GM23338 (cell line): ENCODE data around the gene MAP3K15. TPM values are rescaled to one million over a fixed set of nuclear protein-coding genes. Genes with fewer than 3 reads are reported as not detected.

ENCODE experiments used
- ATAC-seq: fragments of 200-7000 bp; cut with Tn5 transposase; 3 replicates; pipeline ENCODE4 v1.9.1; 2020
- DNase-seq: peaks from one replicate; pipeline ENCODE4 v3.0.0-alpha.2; 2015; ENCODE audit warnings: low spot score
- H2AFZ ChIP-seq: fragments of 200-600 bp; sonication (generic); 2 replicates; pipeline ENCODE4 v1.8.0; 2016; ENCODE audit warnings: antibody characterized with exemption, mild to moderate bottlenecking, moderate library complexity
- H3F3A ChIP-seq: fragments of 200-600 bp; sonication (generic); replicated peaks from 2 replicates; pipeline ENCODE4 v1.8.0; 2017; ENCODE audit warnings: antibody characterized with exemption, mixed run types, low read depth
- H3K27ac ChIP-seq: fragments of 200-600 bp; sonication (generic); 2 replicates; pipeline ENCODE4 v1.6.1; 2016; ENCODE audit warnings: low read depth
- H3K27me3 ChIP-seq: fragments of 200-600 bp; sonication (generic); 2 replicates; pipeline ENCODE4 v1.8.0; 2016; ENCODE audit warnings: mild to moderate bottlenecking, mixed run types, moderate library complexity; ENCODE audit not compliant: insufficient read depth
- H3K36me3 ChIP-seq: fragments of 200-600 bp; sonication (generic); 2 replicates; pipeline ENCODE4 v1.8.0; 2016; ENCODE audit warnings: mild to moderate bottlenecking; ENCODE audit not compliant: insufficient read depth
- H3K4me1 ChIP-seq: fragments of 200-600 bp; sonication (generic); 2 replicates; pipeline ENCODE4 v1.8.0; 2016; ENCODE audit warnings: mild to moderate bottlenecking, moderate library complexity; ENCODE audit not compliant: insufficient read depth
- H3K4me2 ChIP-seq: fragments of 200-600 bp; sonication (generic); 2 replicates; pipeline ENCODE4 v1.7.1; 2017; ENCODE audit warnings: mixed run types
- H3K4me3 ChIP-seq: fragments of 200-600 bp; sonication (generic); 2 replicates; pipeline ENCODE4 v1.6.1; 2016; ENCODE audit warnings: mixed run types
- H3K79me2 ChIP-seq: fragments of 200-600 bp; sonication (generic); replicated peaks from 2 replicates; pipeline ENCODE4 v1.8.0; 2017; ENCODE audit warnings: mild to moderate bottlenecking; ENCODE audit not compliant: insufficient read depth
- H3K9me2 ChIP-seq: fragments of 200-600 bp; sonication (generic); 2 replicates; pipeline ENCODE4 v1.8.0; 2017; ENCODE audit not compliant: insufficient read depth
- H4K20me1 ChIP-seq: fragments of 200-600 bp; sonication (generic); replicated peaks from 2 replicates; pipeline ENCODE4 v1.8.0; 2017; ENCODE audit warnings: mild to moderate bottlenecking; ENCODE audit not compliant: insufficient read depth
- H3K27ac Mint-ChIP-seq: 2 replicates; pipeline ENCODE4 v1.8.0; 2020; ENCODE audit warnings: inconsistent platforms, mild to moderate bottlenecking, moderate library complexity, mixed read lengths
- H3K27me3 Mint-ChIP-seq: 3 replicates; pipeline ENCODE4 v1.8.0; 2022; ENCODE audit warnings: low read depth, mild to moderate bottlenecking, moderate library complexity, mixed read lengths, inconsistent platforms; ENCODE audit not compliant: insufficient read depth, poor library complexity
- H3K36me3 Mint-ChIP-seq: 3 replicates; pipeline ENCODE4 v1.8.0; 2021; ENCODE audit warnings: low read depth, mild to moderate bottlenecking, inconsistent platforms, moderate library complexity, mixed read lengths
- H3K4me1 Mint-ChIP-seq: 3 replicates; pipeline ENCODE4 v1.8.0; 2020; ENCODE audit warnings: mild to moderate bottlenecking, inconsistent platforms, mixed read lengths
- H3K4me3 Mint-ChIP-seq: 3 replicates; pipeline ENCODE4 v1.8.0; 2021; ENCODE audit warnings: moderate library complexity, mild to moderate bottlenecking, inconsistent platforms, mixed read lengths
- H3K9me3 Mint-ChIP-seq: 3 replicates; pipeline ENCODE4 v1.8.0; 2020; ENCODE audit warnings: moderate library complexity, mild to moderate bottlenecking, inconsistent platforms, mixed read lengths
- CREB1 ChIP-seq: fragments of 250-450 bp; sonication (Bioruptor Pico); IDR thresholded peaks from 2 replicates; pipeline ENCODE4 v1.5.0; 2020; ENCODE audit warnings: low read depth, mild to moderate bottlenecking, moderate library complexity
- JUNB ChIP-seq: IDR thresholded peaks from one replicate; pipeline ENCODE4 v1.6.1; 2016; ENCODE audit warnings: antibody characterized with exemption; ENCODE audit not compliant: unreplicated experiment
- NANOG ChIP-seq: IDR thresholded peaks from 2 replicates; pipeline ENCODE4 v1.6.1; 2016; ENCODE audit warnings: antibody characterized with exemption, borderline replicate concordance
- STAT1 ChIP-seq: IDR thresholded peaks from one replicate; pipeline ENCODE4 v1.6.1; 2016; ENCODE audit warnings: antibody characterized with exemption; ENCODE audit not compliant: unreplicated experiment
- ZNF114 ChIP-seq: fragments of 250-450 bp; sonication (Bioruptor Pico); IDR thresholded peaks from 2 replicates; pipeline ENCODE4 v1.5.0; 2020; ENCODE audit warnings: mild to moderate bottlenecking, moderate library complexity
- ZNF331 ChIP-seq: fragments of 250-450 bp; sonication (Bioruptor Pico); IDR thresholded peaks from 2 replicates; pipeline ENCODE4 v1.5.0; 2020; ENCODE audit warnings: low read depth, mild to moderate bottlenecking, moderate library complexity
- polyA plus RNA-seq: library from polyadenylated mRNA; unstranded; fragments of >200 nt; fragmentation: Nextera tagmentation; extraction: Ambion mirVana; gene quantifications from 2 replicates; pipeline ENCODE4 v1.2.1, GENCODE V29; 2016
- total RNA-seq: library from RNA; depleted of rRNA; stranded (reverse); fragments of >200 nt; shearing (Covaris generic); gene quantifications from 2 replicates; pipeline ENCODE4 v1.2.3, GENCODE V29; 2014
- TF ChIP-seq, protein P1 (sequence below): IDR thresholded peaks from one replicate; pipeline ENCODE4 v1.6.1; 2018; ENCODE audit warnings: antibody characterized with exemption; ENCODE audit not compliant: unreplicated experiment
- TF ChIP-seq, protein P2 (sequence below): IDR thresholded peaks from 2 replicates; pipeline ENCODE4 v1.6.1; 2016; ENCODE audit warnings: antibody characterized with exemption

The MAP3K15 gene
- total and polyA plus RNA-seq, 2 experiments from 2014 or later = 0.40 to 3.1 TPM

DNA sequence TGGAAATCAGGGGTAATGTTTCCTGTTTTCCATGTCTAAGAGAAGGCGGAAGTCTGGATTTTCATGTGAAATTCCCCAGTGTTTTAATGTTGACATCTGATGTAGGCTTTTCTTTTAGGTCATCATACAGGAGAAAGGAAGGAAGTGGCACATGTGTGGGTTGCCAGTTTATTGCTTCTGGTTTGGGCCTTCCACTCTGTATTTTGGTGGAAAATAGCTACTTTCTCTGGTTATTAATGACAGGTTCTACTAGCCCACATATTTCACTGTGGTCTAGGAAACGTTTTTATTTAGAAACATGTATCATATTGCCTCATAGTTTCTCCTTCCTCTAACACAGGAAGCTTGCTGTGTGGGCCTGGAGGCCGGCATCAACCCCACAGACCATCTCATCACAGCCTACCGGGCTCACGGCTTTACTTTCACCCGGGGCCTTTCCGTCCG is 164.3 kb downstream of the MAP3K15 start (continued):
- TF ChIP-seq, protein P1, sequence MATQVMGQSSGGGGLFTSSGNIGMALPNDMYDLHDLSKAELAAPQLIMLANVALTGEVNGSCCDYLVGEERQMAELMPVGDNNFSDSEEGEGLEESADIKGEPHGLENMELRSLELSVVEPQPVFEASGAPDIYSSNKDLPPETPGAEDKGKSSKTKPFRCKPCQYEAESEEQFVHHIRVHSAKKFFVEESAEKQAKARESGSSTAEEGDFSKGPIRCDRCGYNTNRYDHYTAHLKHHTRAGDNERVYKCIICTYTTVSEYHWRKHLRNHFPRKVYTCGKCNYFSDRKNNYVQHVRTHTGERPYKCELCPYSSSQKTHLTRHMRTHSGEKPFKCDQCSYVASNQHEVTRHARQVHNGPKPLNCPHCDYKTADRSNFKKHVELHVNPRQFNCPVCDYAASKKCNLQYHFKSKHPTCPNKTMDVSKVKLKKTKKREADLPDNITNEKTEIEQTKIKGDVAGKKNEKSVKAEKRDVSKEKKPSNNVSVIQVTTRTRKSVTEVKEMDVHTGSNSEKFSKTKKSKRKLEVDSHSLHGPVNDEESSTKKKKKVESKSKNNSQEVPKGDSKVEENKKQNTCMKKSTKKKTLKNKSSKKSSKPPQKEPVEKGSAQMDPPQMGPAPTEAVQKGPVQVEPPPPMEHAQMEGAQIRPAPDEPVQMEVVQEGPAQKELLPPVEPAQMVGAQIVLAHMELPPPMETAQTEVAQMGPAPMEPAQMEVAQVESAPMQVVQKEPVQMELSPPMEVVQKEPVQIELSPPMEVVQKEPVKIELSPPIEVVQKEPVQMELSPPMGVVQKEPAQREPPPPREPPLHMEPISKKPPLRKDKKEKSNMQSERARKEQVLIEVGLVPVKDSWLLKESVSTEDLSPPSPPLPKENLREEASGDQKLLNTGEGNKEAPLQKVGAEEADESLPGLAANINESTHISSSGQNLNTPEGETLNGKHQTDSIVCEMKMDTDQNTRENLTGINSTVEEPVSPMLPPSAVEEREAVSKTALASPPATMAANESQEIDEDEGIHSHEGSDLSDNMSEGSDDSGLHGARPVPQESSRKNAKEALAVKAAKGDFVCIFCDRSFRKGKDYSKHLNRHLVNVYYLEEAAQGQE = no peak

DNA sequence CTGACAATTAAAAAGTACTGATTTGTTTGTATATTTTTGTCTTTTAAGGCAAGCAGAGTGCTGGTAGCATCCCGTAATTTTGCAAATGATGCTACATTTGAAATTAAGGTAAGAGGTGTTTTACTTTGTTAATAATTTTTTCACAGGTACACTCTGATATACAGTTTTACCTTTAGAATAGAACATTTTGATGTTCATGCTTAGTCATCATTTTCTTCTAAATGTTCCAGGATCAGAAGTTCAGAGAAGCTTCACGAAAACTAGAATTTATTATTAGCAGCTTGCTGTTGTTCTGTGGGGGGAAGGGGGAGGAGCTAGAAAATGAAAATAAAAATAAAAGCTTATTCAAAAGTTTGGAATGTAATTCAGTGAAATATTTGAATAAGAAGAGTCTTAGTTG is 166.0 kb downstream of the MAP3K15 start:
- Mint-ChIP-seq H3K27ac (no peak overlapping the region), H3K4me1 (no peaks in the 10 kb centered on the region), H3K36me3 (peaks cover 34% of the 10 kb centered on the region), H3K4me3 (no peak overlapping the region), H3K27me3 (peaks cover 2% of the 10 kb centered on the region), H3K9me3 (no peaks in the 10 kb centered on the region)
- Histone ChIP-seq H3K27me3 (no peaks in the 10 kb centered on the region), H3K4me1 (no peaks in the 10 kb centered on the region), H3K9me2 (no peaks in the 10 kb centered on the region), H3K4me2 (no peak overlapping the region), H3K36me3 (no peaks in the 10 kb centered on the region; the same call in 1 of the 2 replicates), H3K27ac (no peak overlapping the region), H4K20me1 (peaks cover 3% of the 10 kb centered on the region; the same call in 1 of the 2 replicates), H3K79me2 (peaks cover 42% of the 10 kb centered on the region), H2AFZ (no peak overlapping the region), H3F3A (no peaks in the 10 kb centered on the region), H3K4me3 (no peak overlapping the region)
- no peak for TF ChIP-seq ZNF331 (CRISPR knock-in tag)
- TF ChIP-seq, protein P2, sequence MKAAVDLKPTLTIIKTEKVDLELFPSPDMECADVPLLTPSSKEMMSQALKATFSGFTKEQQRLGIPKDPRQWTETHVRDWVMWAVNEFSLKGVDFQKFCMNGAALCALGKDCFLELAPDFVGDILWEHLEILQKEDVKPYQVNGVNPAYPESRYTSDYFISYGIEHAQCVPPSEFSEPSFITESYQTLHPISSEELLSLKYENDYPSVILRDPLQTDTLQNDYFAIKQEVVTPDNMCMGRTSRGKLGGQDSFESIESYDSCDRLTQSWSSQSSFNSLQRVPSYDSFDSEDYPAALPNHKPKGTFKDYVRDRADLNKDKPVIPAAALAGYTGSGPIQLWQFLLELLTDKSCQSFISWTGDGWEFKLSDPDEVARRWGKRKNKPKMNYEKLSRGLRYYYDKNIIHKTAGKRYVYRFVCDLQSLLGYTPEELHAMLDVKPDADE = no peak
- TF ChIP-seq, protein P1 = no peak
- TF ChIP-seq NANOG = no peak
- ATAC-seq (no peak), DNase-seq (no peak)

DNA sequence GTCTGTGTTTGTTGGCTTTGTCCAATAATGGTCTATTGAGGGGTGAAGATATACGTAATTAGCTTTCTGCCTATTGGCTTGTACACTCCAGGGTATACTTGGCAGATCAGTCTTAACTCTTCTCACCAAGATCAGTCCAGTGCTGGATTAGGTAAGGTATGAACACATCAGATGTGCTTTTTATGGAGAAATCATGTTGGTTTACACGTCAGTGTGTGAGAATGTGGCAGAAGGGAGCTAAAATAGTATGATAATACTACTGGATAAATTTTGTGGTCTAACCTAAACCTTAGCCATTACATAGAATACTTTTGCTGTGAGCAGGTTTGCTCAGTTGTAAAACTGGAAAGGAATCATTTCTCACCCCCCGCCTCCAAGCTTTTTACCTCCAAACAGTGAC is 167.4 kb downstream of the MAP3K15 start:
- ATAC-seq (no peak), DNase-seq (no peak)
- Histone ChIP-seq H4K20me1 (peaks cover 3% of the 10 kb centered on the region; the same call in 1 of the 2 replicates), H3K27ac (no peak overlapping the region), H3K9me2 (no peaks in the 10 kb centered on the region), H3K36me3 (no peaks in the 10 kb centered on the region; the same call in 1 of the 2 replicates), H2AFZ (no peak overlapping the region), H3K4me1 (no peaks in the 10 kb centered on the region), H3K79me2 (peaks cover 44% of the 10 kb centered on the region), H3F3A (no peaks in the 10 kb centered on the region), H3K4me3 (no peak overlapping the region), H3K4me2 (no peak overlapping the region), H3K27me3 (no peaks in the 10 kb centered on the region)
- Mint-ChIP-seq H3K4me1 (peaks cover 3% of the 10 kb centered on the region; the same call in 2 of the 3 replicates), H3K4me3 (no peak overlapping the region), H3K36me3 (peaks cover 27% of the 10 kb centered on the region), H3K27me3 (peaks cover 2% of the 10 kb centered on the region), H3K9me3 (no peaks in the 10 kb centered on the region), H3K27ac (no peak overlapping the region)
- TF ChIP-seq ZNF331 (CRISPR knock-in tag) (no peak), ZNF114 (no peak), STAT1 (no peak), NANOG (no peak), CREB1 (CRISPR knock-in tag) (no peak), JUNB (no peak)
- TF ChIP-seq, protein P2 = no peak
- TF ChIP-seq, protein P1 = no peak
